Measurements from ENCODE around the gene STXBP3. TPM values are rescaled to one million over a fixed set of nuclear protein-coding genes. Genes with fewer than 3 reads are reported as not detected.

Gene STXBP3
- total and polyA plus RNA-seq, 9 of the 15 experiments (the other 6 are each of a cell fraction or from before 2014, with no cell fraction given) = 32.5 to 52.5 (median 39.2) TPM

- intact Hi-C loops (cut with micrococcal nuclease) = no loop called here
- Histone ChIP-seq H3K4me2 (ENCODE audit: insufficient read depth, low read length) (no peak overlapping the region), H3K36me3 (ENCODE audit: control insufficient read depth, insufficient read depth, low read length) (peaks cover 58% of the 10 kb centered on the region), H3K27ac (ENCODE audit: extremely low read depth, low read depth, low read length) (no peak overlapping the region), H3K27me3 (ENCODE audit: control insufficient read depth in 2 of 2, insufficient read depth in 2 of 2, low read length in 2 of 2) (no peaks in the 10 kb centered on the region), H3K9ac (ENCODE audit: insufficient read depth in 1 of 2, low read depth in 2 of 2, low read length in 2 of 2) (no peak overlapping the region), H3K9me3 (replicated peaks; ENCODE audit: control insufficient read depth, insufficient read depth, low read depth, low read length) (no peaks in the 10 kb centered on the region), H3K9me1 (ENCODE audit: control insufficient read depth, insufficient read depth, low read length) (no peaks in the 10 kb centered on the region), H3K79me2 (ENCODE audit: control insufficient read depth, insufficient read depth, low read length) (no peaks in the 10 kb centered on the region), H3K4me3 (no peak overlapping the region), H3K4me1 (replicated peaks in 1 of 2; ENCODE audit: control insufficient read depth in 2 of 2, insufficient read depth in 2 of 2, low read length in 2 of 2) (peaks cover 3 to 11% of the 10 kb centered on the region in 2 experiments; a peak in 3 of 5 replicates), H4K20me1 (replicated peaks; ENCODE audit: control insufficient read depth, insufficient read depth, low read length) (no peaks in the 10 kb centered on the region), H2AFZ (ENCODE audit: low read depth, low read length) (no peak overlapping the region)
- ChIA-PET POLR2A (interaction anchor here (1.0 to 1.6 kb wide), 2 partner anchors 10 to 11 kb away, joined by 3 to 4 read pairs; no protein-coding TSS in a partner anchor), CTCF (ENCODE audit: low intra/inter-chr PET ratio) (no interaction called here)
- FAIRE-seq (no peak), DNase-seq (ENCODE audit: extremely low read depth in 1 of 4, low spot score in 3 of 4) (no peak), ATAC-seq (no peak)
- in situ Hi-C loops (cut with MboI) = no loop called here
- TF ChIP-seq RBBP5 (IDR thresholded peaks at IDR 0.05; ENCODE audit: borderline replicate concordance, insufficient read depth, low read length, poor library complexity, severe bottlenecking) = no peak
- TF ChIP-seq ZMIZ1 (IDR thresholded peaks at IDR 0.05; ENCODE audit: low read depth in 2 of 2, low read length in 2 of 2) = no peak
- TF ChIP-seq DNMT1 (IDR thresholded peaks at IDR 0.05) = no peak
- no peak for TF ChIP-seq BHLHE40 (IDR thresholded peaks at IDR 0.05; ENCODE audit: low read length)
- no peak for TF ChIP-seq ZBTB5 (IDR thresholded peaks at IDR 0.05)
- no peak for TF ChIP-seq ZBTB11 (CRISPR knock-in tag; IDR thresholded peaks at IDR 0.05)
- TF ChIP-seq ZFP91 (CRISPR knock-in tag; IDR thresholded peaks at IDR 0.05) = no peak
- no peak for TF ChIP-seq E2F5 (CRISPR knock-in tag; IDR thresholded peaks at IDR 0.05)
- TF ChIP-seq ZNF431 (CRISPR knock-in tag; IDR thresholded peaks at IDR 0.05) = no peak
- no TSS peak for BruUV-seq (replicated peaks)
These were observed 31.4 kb downstream of the STXBP3 start for GRCh38 chr1:108777839-108778238.
